GM12873 (cell line): ENCODE results near the gene EDA.

ENCODE experiments used
- TF ChIP-seq, protein P1 (sequence below): IDR thresholded peaks from 2 replicates; pipeline ENCODE4 v1.5.1; 2012; ENCODE audit warnings: low read depth, mild to moderate bottlenecking, moderate library complexity, low read length, control low read depth; ENCODE audit not compliant: insufficient read depth; ENCODE audit errors: missing control alignments

Gene EDA

DNA sequence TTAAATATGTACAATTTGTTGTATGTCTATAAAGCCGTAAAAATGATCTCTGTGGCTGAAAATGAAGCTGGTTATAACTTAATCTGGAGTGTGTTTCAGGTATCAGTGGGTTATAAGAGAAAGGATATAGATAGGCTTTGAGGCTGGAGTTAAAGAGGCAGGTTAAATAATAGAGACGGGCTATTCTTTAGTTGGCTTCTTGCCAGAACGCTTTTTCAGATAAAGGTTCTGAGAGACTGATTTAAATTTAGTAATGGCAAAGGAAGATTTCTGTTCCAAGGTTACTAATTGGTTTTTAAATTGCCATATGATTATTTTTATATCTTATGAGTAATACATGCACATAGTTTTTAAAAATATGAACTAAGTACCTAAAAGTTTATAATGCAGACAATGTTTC, 316.4 kb downstream of the EDA start:
- TF ChIP-seq, protein P1, sequence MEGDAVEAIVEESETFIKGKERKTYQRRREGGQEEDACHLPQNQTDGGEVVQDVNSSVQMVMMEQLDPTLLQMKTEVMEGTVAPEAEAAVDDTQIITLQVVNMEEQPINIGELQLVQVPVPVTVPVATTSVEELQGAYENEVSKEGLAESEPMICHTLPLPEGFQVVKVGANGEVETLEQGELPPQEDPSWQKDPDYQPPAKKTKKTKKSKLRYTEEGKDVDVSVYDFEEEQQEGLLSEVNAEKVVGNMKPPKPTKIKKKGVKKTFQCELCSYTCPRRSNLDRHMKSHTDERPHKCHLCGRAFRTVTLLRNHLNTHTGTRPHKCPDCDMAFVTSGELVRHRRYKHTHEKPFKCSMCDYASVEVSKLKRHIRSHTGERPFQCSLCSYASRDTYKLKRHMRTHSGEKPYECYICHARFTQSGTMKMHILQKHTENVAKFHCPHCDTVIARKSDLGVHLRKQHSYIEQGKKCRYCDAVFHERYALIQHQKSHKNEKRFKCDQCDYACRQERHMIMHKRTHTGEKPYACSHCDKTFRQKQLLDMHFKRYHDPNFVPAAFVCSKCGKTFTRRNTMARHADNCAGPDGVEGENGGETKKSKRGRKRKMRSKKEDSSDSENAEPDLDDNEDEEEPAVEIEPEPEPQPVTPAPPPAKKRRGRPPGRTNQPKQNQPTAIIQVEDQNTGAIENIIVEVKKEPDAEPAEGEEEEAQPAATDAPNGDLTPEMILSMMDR = no peak

DNA sequence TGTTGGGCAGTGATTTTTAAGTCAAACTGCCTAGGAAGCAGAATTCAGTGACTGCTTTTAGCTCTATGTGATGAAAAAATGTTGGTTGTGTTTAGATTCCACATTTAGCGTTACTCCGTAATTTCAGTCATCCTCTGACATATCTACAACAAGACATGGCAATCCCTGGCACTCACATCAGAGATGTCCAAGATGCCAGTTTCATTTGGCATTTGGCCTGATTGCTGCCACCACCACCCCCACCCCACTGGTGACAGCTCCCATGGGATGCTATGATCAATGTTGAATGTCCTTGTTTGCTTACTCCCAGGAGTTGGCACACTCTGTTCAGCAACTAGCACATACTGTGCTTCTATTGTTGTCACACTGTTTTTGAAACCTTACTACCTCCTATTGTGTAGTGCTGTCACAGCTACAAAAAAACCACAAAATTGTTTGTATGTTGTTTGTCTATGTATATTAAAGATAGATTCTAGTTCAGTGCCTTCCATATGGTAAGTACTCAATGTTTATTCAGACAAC, 332.4 kb downstream of the EDA start:
- TF ChIP-seq, protein P1 = no peak

DNA sequence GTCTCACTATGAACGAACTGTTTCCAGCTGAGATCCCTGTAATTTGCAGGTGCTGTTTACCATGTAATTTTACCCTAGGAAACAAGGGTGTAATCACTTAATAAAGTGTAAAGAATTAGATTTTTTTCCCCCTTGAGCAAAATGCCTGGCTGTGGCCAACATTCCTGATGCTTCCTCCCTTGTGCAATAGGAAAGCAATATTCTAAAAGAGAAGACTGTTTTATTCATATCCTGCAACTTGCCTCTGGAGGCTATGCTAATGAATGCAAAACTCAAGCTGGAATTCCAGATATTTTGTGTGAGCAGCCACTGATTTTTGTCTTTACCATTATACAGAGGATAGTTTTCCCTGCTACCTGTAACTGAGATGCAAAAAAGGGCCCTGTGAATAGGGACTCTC, 335.8 kb downstream of the EDA start:
- TF ChIP-seq, protein P1 = no peak

DNA sequence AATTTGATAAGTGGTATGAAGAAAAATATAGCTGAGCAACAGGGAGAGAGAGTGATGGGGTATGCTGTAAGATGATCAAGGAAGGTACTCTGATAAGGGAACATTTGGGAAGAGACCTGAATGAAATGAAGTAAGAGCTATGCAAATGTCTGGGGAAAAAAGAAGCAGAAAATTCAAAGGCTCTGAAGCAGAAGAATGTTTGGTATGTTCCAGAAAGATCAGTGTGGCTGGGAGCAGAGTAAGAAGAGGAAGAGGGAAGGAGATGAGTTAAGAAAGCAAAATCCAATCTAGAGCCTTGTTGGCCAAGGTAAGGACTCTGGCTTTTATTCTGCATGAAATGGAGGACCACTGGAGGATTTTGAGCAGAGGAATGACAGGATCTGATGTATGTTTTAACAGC, 343.8 kb downstream of the EDA start:
- TF ChIP-seq, protein P1 = no peak

DNA sequence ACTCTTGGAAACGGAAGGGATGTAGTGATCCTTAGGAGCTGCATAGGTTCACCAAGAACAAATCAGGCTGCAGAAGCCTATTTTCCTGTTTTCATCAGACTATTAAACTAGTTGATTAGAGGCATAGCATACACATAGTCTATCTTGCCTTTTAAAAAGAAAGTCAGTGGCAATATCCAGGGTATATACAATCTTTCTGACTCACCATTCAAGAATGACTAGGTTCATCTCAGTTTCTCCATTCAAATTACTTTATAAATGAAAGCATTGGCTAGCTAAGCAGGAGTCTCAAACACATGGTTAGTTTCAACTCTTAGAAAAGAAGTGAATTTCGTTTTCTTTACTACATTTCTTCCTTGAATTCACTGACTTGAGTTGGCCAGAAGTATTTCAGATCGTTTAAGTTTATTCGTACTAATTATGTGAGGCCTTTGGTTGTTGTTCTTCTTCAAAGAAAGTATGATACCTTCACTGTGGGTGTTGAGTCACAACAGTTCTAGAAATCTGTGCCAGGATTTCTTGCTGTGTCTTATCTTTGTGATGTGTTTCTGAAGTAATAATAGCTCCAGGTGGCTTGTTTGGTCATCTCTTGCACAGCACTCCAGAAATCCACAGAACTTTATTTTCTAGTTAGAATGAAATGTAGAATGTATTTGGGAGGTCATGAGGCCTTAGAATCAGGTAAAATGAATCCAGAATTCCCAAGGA, 345.6 kb downstream of the EDA start:
- TF ChIP-seq, protein P1 = no peak

DNA sequence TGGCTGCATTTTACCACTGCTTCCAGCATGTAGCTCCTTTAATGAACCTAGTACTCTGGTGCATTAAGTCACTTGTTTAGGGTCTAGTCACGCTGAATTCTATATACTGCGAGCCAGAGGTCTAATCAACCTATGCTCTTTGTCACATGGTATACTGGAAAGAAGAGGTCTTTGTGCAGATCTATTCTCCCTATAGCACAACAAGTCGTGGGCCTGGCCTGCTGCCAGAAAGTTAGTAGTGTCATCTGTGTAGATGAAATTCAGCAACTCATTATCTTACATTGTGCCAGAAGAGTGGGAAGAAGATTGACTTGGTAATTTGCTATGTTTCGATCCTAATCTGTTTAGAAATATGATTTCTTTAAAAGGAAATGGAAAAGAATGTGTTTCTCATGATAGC, 353.0 kb downstream of the EDA start:
- TF ChIP-seq, protein P1 = no peak

DNA sequence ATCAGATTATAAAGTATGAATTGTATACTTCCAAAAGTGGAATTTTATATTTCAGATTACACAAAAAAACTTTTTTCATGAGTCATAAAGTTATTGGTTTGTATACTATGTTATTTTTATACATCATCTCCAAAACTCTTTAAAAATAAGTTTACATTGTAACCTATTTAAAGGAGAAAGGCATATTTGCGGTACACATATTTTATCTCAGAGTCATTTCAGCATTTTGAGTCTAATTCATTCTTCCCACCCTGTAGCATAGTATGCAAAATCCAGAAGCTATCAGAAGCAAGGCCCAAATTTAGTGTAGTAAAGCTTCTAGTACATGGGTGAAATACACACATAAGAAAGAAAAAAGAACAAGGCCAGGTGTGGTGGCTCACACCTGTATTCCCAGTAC, 353.5 kb downstream of the EDA start:
- TF ChIP-seq, protein P1 = no peak

DNA sequence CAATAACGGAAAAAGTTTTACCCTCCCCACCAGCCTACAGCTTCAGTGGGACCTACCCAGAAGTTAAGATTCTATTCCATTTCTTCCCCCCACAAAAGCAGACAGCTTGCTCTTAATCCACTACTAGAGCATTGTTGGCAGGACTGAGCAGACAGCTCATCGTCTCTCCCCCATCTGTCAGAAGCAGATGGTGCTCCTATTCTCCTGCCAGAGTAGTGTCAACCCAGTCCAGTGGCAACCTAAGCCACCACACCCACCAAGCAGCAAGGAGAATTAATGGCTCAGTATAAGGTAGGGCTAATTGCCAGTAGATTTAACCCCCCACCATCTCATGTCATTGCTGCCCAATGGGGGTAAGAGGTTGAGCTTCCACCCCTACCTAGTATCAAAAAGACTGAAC, 371.8 kb downstream of the EDA start:
- TF ChIP-seq, protein P1 = no peak
